Measurements from ENCODE around the gene SND1.
"Not testable (repeated sequence)": the region's sequence is repeated elsewhere in the genome, so short reads cannot be mapped to it uniquely, and the experiment has no call there.

The SND1 gene

DNA sequence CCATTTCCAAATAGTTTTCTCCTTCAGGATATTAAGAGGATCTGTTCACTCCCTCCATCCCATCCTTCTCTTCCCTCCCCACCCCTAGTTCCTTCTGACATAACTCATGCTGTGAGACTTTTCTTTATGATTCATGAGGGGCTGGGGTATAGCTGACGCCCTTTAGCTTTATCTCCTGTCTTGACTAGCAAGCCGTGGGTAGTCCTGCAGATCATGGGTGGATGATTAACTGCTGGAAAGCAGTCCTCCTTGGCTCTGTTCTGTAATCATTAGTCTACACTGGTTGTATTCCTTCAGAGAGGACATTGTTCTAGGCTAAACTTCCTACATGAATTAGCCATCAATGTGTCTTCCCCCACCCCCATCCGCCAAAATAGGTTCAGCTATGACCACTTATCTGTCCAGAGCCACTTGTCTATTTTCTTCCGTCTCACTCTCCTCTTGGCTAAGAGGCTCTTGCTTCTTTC lies 243.9 kb downstream of the SND1 start:
- no peak for DNase-seq

DNA sequence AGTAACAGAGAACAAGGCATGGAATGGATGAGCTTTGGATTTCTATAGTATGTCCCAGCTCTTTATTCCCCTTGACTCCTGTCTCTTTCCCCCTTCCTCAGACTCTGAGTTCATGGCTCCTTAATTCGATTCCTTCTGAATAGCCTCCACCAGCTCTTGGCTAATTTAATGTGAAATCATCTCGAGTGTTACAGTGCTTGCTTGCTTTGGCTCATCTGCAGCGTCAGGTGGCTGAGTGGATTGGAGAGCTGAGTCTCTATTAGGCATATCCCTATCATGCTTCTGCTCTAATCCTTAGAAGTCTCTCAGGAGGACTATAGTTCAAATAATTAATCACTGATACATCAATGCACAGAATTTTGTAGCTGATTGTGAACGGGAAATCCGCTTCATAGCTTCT lies 244.7 kb downstream of the SND1 start:
- no peak for DNase-seq

DNA sequence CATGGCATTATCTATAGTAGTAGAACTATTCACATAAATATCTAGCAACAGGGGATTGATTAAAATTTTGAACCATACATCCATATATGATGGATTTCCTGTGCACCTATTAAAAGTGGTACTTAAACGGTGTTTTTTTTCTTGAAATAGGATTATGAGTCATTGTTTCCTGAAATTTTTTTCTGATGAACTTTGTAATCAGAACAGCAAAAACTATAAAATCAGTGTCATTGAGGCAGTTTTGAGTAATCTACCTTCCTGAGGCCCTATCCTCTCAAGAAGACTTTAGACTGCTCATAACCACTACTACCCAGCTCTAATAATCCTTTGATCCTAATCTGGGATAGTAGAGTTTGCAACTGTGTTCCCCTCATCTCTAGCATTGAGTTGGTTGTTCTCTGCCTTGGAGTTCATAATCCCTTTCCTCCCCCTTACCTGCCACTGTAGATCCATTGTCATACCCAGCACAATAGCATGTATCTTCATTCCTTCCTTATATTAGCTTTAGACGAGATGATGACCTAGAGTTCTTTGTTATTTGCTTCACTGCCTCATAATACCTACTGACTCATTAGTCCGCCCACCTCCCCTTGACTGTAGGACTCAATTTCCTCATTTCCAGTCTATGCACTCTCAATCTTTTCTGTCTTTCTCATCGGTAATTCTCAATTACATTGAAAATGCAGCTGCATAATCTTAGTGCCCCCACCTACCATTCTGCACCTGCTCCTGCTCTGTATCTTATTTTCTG lies 245.9 kb downstream of the SND1 start:
- no peak for DNase-seq

DNA sequence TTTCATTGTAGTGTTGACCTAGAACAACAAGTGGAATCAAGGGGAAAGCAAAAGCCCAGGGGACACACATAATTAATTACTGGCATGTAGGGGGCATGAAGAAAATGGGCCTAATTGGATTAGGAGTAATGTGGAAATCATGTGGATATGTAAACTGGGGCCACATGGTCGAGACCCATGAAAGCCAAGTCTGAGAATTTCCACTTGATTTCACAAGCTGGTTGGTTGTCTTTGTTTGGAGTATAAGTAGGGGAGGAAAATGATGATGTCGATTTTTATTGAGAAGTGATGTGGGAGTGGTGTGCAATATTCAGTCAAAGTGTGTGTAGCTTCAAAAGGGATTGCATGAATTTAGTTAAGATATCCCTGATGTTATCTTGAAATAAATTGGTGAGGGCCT lies 247.4 kb downstream of the SND1 start:
- DNase-seq = no peak

DNA sequence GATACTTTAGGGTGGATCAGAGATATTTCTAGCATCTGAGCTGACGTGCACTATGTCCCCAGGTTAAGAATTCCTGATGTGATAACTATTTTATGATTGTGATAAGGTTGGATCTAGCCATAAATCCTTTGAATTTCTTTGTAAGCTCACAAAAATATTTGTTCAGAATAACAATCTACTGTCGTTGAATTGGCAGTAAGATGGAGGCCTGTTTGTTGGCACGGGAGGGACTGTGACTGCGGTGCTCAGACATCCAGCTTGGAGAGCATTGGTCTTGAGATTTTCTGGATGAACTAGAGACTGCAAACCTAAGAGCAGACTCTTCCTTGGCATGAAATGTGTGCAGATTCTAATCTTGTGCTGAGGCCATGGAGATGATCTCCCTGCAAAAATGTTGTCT lies 248.1 kb downstream of the SND1 start:
- no peak for DNase-seq

DNA sequence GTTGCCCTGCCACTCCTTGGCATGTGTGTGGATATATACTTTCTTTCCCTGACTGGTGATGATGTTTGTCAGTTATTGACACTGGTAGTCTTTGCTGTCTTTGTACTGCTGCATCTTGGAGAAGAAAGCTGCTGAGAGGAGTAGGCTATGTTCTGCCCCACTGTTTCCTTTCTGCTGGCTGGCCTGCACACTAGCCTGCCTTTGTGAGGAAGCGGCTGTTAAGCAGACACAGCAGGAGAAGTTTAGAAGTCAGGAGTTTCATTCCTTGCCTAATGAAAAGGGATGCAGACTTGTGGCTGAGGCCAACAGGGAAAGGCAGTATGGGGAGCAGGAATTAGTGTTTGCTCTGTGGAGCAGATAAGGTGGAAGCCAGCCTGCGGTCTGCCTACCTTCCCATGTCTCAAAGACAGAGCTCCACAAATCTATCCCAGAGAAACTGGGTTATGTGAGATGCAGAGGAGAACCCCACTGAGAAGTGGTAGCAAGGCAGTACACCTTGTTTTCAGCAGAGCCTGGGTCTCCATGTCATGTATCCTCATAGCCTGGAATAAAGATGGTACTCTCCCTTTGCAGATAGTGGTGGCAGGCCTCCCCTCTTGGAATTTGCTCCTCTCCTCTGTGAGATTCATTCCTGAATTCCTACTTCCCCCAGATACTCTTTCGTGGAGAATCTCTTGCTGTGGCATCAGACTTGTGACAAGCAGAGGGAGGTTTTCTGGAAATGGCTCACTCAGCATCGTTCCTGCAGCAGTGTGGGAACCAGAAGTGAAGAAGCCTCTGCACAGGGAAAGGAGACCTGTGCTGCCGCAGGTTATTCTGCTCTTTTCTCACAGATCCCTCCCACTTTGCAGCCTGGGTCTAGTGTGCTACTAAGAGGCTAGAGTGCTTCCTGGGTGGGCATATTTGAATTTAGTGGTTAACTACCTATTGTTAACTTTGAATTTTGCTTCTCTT lies 249.0 kb downstream of the SND1 start:
- DNase-seq = no peak

DNA sequence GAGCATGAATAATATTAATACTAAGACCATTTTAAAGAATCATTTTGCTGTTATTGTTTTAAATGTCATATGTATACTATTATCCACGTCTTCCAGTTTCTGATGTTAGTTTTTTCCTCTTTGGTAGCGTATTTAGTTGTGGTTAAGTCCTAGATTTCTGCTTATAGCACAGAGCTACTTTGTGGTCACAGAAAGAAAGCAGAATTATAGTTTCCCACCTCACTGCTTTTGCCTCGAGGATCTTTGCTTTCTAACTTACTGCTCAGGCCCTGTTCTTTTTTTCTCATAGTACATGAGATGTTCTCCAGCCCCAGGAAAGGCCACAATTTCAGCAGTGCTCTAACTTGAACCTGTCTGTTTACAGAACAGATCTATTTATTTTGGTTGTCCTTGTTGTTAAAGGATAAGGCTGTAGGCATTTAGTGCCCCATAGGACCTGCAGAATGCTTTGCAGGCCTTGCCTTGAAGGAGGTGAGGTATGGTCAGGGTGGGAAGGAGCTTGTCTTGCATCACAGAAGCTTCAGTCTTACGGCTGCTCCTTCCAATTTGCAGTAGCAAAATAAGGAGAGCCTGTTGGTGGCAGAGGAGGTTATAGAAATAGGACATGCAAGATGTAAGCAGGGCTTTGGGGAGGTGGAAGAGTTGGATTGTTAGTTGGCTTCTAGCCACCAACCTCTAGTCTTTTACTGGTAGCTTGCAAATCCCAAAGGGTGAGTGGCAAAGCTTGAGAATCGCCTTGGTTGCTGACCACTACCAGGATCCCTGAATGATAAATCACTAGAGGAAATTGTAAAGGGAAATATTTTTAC lies 250.1 kb downstream of the SND1 start:
- DNase-seq = no peak

DNA sequence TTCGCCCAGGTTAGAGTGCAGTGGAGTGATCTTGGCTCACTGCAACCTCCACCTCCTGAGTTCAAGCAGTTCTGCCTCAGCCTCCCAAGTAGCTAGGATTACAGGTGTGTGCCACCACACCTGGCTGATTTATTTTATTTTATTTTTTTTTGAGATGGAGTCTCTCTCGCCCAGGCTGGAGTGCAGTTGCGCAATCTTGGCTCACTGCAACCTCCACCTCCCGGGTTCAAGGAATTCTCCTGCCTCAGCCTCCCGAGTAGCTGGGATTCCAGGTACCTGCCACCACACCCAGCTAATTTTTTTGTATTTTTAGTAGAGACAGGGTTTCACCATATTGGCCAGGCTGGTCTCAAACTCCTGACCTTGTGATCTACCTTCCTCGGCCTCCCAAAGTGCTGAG lies 250.8 kb downstream of the SND1 start:
- DNase-seq = not testable (repeated sequence)

DNA sequence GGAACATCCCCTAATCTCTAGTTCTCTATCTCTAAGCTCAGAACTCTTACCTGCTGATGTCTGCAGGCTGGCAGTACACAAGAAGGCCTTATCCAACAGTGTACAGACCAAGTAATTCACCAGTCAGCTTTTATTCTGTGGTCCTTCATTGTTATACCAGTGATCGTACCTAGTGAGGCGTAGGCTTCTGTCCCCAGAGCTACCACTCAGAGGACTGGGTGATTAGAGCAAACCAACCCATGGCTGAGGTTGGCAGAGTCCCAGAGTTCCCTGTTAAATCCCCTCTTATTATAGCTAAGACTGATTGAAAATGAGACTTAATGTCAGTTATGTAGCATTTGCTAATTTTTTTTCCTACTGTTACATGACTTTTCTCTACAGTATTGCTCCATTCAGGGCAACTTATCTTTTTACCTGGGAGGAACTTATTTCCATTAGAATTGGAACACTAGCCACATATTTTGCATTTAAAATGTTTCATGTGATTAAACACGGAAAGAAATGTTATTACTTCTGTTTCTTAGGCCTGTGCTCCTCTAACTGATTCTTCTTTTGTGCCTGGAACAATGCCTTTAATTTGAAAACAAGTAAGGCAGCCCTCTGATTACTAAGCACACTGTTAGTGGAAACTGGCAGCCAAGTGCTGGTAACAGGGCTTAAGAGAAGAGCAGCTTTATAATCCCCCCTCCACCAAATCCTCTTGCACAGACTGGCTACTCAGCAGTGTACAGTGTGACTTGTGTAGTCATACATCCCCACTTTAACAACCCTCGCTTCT lies 252.1 kb downstream of the SND1 start:
- no peak for DNase-seq

DNA sequence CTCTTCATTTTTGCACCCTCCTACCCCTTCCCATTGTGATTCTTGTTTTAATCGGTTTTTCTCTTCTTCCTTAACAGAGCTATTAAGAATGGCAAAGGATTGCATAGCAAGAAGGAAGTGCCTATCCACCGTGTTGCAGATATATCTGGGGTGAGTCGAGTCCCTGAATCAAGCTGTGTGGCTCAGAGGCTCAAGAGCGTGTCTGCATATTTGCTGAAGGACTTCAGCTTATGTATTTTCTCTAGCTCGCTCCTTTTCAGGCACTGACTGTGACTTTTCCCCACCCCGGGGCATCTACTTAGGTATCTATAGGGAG lies 252.6 kb downstream of the SND1 start:
- DNase-seq = no peak

DNA sequence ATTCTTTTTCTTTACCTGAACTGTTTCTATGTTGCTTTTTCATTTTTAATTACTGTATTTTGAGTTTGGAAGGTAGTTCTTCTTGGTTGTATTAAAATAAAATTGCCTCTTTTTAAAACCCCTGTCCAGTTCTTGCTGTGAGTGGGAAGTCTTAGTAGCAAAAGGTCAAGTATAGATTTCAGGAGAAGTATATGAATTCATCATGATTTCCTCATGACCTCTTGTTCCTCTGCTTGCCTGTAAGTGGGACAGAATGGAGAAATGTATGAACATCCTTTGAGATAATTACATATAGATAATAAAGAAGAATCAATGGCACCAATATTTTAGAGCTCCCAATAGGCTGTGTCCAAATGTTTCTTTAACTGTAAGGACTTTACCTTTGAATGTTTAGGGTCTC lies 253.0 kb downstream of the SND1 start:
- no peak for DNase-seq

DNA sequence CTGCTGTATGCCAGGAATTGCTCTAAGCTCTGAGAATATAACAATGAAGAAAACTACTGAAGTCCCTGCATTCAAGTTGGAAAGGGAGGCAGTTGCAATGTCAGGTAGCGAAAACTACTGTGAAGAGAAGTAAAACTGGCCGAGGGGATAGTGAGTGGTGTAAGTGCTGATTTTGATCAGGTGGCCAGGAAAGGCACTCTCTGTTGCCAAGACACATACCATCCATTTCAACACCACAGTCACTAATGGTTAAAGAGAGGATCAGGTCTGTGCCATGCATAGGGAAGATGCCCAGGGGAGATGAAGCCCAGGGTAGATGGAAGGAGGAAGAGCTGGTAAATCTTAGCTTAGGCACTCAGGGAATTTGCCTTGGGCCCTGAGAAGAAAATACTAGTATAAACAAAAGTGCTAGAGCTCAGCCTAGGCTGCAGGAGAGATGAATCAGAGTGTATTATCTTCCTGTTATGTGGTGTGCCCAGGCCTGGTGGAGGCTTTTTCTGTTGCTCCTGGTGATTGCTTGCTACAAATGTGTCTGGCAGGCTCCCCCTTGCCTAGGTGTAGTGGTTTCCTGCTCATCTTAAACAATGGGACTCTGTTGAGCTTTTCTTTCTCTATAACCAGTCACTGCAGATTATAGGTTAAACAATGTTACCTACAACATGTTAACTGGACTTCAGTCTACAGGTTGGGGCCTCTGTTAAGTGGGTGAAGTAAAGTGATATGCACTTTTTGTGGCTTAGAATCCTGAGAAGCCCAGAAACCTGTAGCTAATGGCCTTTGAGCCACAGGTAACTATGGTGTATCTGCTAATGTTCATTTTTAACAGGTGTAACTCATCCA lies 253.7 kb downstream of the SND1 start:
- DNase-seq = no peak

DNA sequence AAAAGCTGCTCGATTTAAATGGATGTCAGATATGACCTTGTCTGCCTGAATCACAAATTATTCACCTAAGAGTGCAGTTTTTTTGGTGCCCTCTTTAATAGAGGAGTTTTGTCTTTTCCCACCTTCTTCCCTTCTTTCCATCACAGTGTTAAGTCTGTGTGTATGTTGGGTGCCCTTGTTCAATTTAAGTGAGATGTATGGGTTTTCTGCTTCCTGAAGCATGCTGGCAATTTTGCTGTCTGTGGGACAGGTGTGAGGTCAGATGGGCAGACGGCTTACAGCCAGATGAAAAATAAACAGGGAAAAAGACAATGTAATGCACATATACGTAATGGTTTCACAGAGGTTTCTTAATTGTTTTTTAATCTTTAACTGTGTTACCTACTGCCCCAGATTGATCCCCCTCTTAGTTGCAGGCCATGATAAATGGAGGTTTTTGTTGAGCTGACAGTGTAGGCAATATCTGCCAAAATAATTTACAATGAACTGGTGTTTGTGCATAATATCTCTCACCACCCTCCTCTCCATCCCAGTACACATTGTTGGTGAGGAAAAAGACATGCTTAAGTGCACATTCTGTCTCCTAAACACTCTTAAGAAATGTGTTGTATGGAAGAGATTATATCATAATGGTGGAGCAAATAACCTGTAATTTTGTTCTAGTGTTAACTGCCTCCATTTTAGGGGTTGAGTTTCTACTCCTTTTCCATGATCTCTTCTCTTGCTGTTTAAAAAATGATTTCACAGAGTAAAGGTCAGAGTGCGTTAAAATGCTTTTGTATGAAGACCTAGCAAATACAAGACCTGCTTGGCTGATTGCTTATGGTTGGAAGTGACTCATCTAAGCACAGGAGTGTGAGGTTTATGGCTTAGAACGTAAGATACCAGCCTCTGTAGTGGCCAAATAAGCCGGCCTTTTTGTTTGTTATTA lies 255.4 kb downstream of the SND1 start:
- DNase-seq = no peak

DNA sequence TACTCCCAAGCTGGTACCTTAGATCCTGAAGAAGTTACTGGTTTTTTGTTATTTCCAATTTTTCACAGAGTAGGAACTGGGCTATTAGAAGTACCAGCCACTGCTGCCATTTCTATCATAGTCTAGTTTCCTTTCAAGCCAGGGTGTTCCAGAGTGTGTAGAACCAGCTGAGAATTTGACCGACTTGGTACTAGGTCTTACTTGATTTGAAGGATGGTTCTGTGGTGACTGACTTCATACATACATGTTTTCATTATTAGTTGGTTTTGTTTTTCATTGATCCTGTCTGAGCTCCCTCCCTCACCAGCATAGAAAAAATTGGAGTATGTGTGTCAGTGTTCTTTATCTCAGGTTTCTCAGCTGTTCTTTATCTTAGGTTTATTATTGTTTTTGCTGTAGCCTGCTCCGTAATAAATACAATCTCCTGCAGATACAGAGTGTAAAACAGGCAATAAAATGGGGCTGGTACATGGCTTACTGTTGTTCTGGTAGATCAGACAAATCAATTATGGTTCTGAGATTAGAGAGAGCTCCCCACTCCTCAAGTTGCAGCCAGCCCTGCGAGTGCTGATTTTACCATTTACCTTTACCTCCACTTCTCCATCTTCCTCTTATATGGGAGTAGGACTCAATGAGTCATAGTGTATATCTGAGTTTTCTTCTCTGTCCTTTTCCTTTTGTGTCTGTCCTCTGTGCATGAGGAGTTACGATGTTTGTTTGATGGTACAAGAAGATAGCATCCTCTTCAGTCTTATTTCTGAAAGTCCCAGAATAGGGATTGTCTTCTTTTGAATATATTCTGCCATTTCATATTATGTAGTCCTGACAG lies 256.6 kb downstream of the SND1 start:
- DNase-seq = no peak

DNA sequence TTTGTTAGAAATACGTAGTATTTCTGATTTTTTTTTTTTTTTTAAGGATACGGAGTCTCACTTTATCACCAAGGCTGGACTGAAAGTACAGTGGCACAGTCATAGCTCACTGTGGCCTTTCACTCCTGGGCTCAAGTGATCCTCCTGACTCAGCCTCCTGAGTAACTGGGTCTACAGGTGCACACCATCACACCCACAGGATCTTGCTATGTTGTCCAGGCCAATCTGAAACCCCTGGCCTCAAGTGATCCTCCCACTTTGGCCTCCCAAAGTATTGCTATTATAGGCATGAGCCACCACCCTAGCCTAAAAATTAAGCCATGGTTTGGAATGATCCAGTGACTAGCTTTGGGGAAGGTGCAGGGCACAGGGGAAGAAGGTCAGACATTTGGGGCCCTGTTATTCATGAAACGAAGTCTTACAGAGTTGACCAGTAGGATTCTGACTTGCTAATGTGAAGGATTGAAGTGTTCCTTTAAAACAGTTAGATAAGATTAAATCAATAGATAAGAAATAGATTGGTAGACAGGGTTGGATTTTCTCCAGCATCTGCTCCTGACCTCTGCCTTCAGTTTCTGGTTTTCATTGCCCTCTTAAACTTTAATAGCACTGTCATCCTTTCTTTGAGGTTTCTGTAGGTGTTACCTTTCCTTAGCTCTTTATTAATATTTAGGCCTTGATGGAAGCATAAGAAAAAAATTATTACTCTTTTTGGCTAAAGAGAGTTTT lies 257.6 kb downstream of the SND1 start:
- DNase-seq = no peak

DNA sequence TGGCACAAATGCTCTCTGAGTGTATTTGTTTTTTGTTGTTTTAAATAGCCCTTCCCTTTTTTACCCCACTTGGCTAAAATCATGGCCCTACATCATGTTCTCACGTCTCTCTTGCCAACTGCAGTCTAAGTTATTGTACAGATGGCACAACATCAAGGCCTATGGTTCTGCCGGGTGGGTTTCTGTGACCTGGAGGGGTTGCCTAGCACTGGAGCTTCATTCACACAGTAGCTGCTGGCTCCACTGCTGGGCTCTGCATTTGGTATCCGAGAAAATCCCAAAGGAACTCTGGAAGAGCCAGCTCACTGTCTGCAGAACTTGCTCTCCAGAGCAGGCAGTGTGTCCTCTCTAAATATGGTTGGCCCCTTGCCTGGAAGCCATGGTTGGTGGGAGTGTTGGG lies 258.7 kb downstream of the SND1 start:
- no peak for DNase-seq

DNA sequence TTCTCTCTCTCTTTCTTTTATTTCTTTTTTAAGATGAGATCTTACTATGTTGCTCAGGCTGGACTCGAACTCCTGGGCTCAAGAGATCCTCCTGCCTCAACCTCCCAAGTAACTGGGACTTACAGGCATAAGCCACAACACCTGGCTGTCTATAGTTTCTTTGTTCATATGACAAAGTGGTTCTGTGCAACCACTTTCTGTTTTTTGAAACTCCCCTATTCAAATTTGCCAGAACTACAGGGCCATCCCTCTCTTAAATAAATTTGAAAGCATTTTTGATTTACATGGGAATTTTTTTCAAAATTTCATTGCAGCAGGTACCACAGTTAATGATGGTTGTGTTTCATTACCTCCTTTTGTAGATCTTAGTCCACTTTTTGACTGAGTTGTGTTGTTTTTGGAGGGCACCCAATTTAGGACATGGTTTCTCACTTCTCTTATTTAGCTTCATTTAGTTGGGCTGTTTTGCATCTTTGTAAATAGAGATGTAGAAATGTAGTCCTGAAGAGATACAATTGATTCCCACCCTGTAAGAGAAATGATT lies 260.0 kb downstream of the SND1 start:
- DNase-seq = no peak

DNA sequence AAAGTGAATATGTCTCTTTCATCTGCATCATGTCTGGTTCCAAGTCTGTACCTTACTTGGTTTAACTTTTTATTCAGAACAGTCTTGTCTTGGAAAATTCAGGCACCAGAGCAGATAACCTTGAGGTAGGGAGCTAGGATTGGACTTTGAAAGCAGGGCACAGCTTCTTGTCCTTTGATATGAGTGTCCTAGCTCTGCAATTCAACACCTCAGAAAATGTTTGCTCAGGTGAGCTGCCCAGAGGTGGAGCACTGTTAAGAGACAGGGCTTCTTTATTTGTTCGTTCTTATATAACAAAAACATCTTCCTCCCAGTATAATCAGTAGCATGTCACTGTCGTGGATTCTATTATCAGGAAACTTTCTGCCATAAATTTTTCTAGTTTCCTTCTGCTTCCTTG lies 260.9 kb downstream of the SND1 start:
- no peak for DNase-seq

DNA sequence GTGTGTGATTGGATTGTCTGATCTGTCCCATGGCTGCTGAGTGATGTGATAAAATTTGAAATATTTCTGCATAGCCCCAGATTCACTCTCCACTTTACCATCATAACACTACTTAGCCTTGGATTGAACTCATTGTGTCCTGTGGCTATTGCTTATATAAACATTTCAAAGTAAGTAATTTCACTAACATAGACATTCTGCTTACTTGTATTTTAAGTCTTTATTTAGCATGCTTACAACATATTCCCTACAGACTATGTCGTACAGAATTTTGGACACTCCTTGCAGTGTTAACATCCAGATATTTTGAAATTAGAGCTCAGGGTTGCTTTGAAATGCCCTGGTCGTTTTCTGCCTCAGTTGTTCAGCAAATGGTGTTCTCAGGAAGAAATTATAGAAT lies 261.7 kb downstream of the SND1 start:
- DNase-seq = no peak
